Iris pigment epithelial cell (primary cell): ENCODE data around the gene CRTAP.
"Not testable (repeated sequence)": the region's sequence is repeated elsewhere in the genome, so short reads cannot be mapped to it uniquely, and the experiment has no call there.

ENCODE experiments used
- DNase-seq: peaks from one replicate; pipeline ENCODE4 v3.0.0-alpha.2; 2011; ENCODE audit warnings: low read depth

Gene CRTAP

GRCh38 chr3:33113772-33114621, at the start of gene CRTAP:
Gene CRTAP, plus strand, starts transcription at chr3:33114014. Its CDS starts 64 bp downstream, at chr3:33114078.
- DNase-seq: peak; percentile 99

GRCh38 chr3:33064929-33065328, 48.9 kb upstream of the CRTAP start:
- no peak for DNase-seq

GRCh38 chr3:33067484-33067883, 46.3 kb upstream of the CRTAP start:
- peak; percentile 33 for DNase-seq

- not testable (repeated sequence) for DNase-seq
Observed at GRCh38 chr3:33069862-33070261, 44.0 kb upstream of the CRTAP start.

GRCh38 chr3:33071181-33071580, 42.6 kb upstream of the CRTAP start:
- DNase-seq: no peak

GRCh38 chr3:33071946-33072345, 41.9 kb upstream of the CRTAP start:
- DNase-seq: no peak

- DNase-seq: peak; percentile 75
Observed at GRCh38 chr3:33074217-33075067, 39.4 kb upstream of the CRTAP start.

GRCh38 chr3:33075995-33076394, 37.8 kb upstream of the CRTAP start:
- peak; percentile 58 for DNase-seq

GRCh38 chr3:33076952-33077351, 36.9 kb upstream of the CRTAP start:
- DNase-seq: no peak

GRCh38 chr3:33077976-33078375, 35.8 kb upstream of the CRTAP start:
- no peak for DNase-seq

GRCh38 chr3:33079813-33080212, 34.0 kb upstream of the CRTAP start:
- not testable (repeated sequence) for DNase-seq

GRCh38 chr3:33081812-33082211, 32.0 kb upstream of the CRTAP start:
- DNase-seq: no peak

GRCh38 chr3:33083958-33084357, 29.9 kb upstream of the CRTAP start:
- DNase-seq: no peak

- DNase-seq: no peak
Observed at GRCh38 chr3:33088691-33089090, 25.1 kb upstream of the CRTAP start.

- no peak for DNase-seq
Observed at GRCh38 chr3:33089515-33089914, 24.3 kb upstream of the CRTAP start.

- DNase-seq: no peak
Observed at GRCh38 chr3:33091746-33092145, 22.1 kb upstream of the CRTAP start.

- DNase-seq: no peak
Observed at GRCh38 chr3:33092496-33093254, 21.1 kb upstream of the CRTAP start.

GRCh38 chr3:33093847-33094246, 20.0 kb upstream of the CRTAP start:
- DNase-seq: no peak

- DNase-seq: no peak
Observed at GRCh38 chr3:33095436-33095835, 18.4 kb upstream of the CRTAP start.

- DNase-seq: peak; percentile 42
Observed at GRCh38 chr3:33096093-33096868, 17.5 kb upstream of the CRTAP start.

GRCh38 chr3:33099109-33099645, 14.6 kb upstream of the CRTAP start:
- DNase-seq: no peak
